ENCODE data around the gene PLK2. TPM values are rescaled to one million over a fixed set of nuclear protein-coding genes. Genes with fewer than 3 reads are reported as not detected.

PLK2 gene
- total RNA-seq, 1 experiment from 2014 or later: 258 TPM

GRCh38 chr5:58458743-58459145 lies 1.1 kb downstream of the PLK2 start:
- intact Hi-C loops (cut with micrococcal nuclease; ENCODE audit: unreplicated experiment): loop anchor here (5.0 to 10.0 kb wide), 4 partner anchors 134 to 764 kb away; no protein-coding TSS in a partner anchor
- Histone ChIP-seq H3K27me3 (ENCODE audit: control insufficient read depth, insufficient read depth, low read length) (no peaks in the 10 kb centered on the region), H3K36me3 (ENCODE audit: control insufficient read depth, insufficient read depth, low read length) (peaks cover 52% of the 10 kb centered on the region), H3K4me1 (ENCODE audit: control insufficient read depth, insufficient read depth, low read length) (peaks cover 45% of the 10 kb centered on the region), H3K4me3 (ENCODE audit: low read depth in 2 of 2, low read length in 2 of 2) (peak overlapping the region; percentile 87 to 91), H3K27ac (ENCODE audit: low read length) (peak overlapping the region; percentile 97), H3K9me3 (ENCODE audit: control insufficient read depth, insufficient read depth, low read depth, low read length) (no peaks in the 10 kb centered on the region)
- no peak for TF ChIP-seq CTCF (IDR thresholded peaks at IDR 0.05)
- peak; percentile 60; the same call in 1 of the 2 replicates for TF ChIP-seq TCF7L2 (IDR thresholded peaks at IDR 0.05; ENCODE audit: low read depth, low read length)
- TF ChIP-seq SIN3A (IDR thresholded peaks at IDR 0.05; ENCODE audit: borderline replicate concordance, insufficient read depth, low read depth, low read length): no peak
- in situ Hi-C loops (cut with HindIII; ENCODE audit: low pct_unique_long_range_greater_than_20kb, low sequenced_read_pairs): loop anchor here (25.0 kb wide), 1 partner anchor 971 kb away; the partner anchor contains the start of gene ACTBL2
- DNase-seq (ENCODE audit: low read depth, low spot score): no peak
- no TSS peak for BruUV-seq (replicated peaks)
- CTCF ChIA-PET: interaction anchor here (0.7 kb wide), 2 partner anchors 570 to 665 kb away, joined by 4 to 7 read pairs; no protein-coding TSS in a partner anchor
- POLR2A ChIA-PET: interaction anchor here (0.6 to 0.7 kb wide), 3 partner anchors 160 to 1285 kb away, joined by 3 to 4 read pairs (median 3); no protein-coding TSS in a partner anchor
- no peak for ATAC-seq

GRCh38 chr5:58458141-58458742 lies 1.6 kb downstream of the PLK2 start:
- Histone ChIP-seq H3K27me3 (ENCODE audit: control insufficient read depth, insufficient read depth, low read length) (no peaks in the 10 kb centered on the region), H3K4me3 (ENCODE audit: low read depth in 2 of 2, low read length in 2 of 2) (peak overlapping the region; percentile 87 to 91), H3K36me3 (ENCODE audit: control insufficient read depth, insufficient read depth, low read length) (peaks cover 57% of the 10 kb centered on the region), H3K27ac (ENCODE audit: low read length) (peak overlapping the region; percentile 97), H3K4me1 (ENCODE audit: control insufficient read depth, insufficient read depth, low read length) (peaks cover 49% of the 10 kb centered on the region), H3K9me3 (ENCODE audit: control insufficient read depth, insufficient read depth, low read depth, low read length) (no peaks in the 10 kb centered on the region)
- CTCF ChIA-PET: interaction anchor here (0.7 kb wide), 2 partner anchors 570 to 664 kb away, joined by 4 to 7 read pairs; no protein-coding TSS in a partner anchor
- in situ Hi-C loops (cut with HindIII; ENCODE audit: low pct_unique_long_range_greater_than_20kb, low sequenced_read_pairs): loop anchor here (25.0 kb wide), 1 partner anchor 971 kb away; the partner anchor contains the start of gene ACTBL2
- intact Hi-C loops (cut with micrococcal nuclease; ENCODE audit: unreplicated experiment): loop anchor here (5.0 to 10.0 kb wide), 4 partner anchors 133 to 763 kb away; no protein-coding TSS in a partner anchor
- TF ChIP-seq REST (IDR thresholded peaks at IDR 0.05; ENCODE audit: insufficient read depth in 1 of 2, low read depth in 2 of 2, low read length in 1 of 2): no peak
- no peak; the same call in 1 of the 2 replicates for TF ChIP-seq POLR2AphosphoS5 (IDR thresholded peaks at IDR 0.05; ENCODE audit: low read depth, low read length)
- no peak for TF ChIP-seq SIN3A (IDR thresholded peaks at IDR 0.05; ENCODE audit: borderline replicate concordance, insufficient read depth, low read depth, low read length)
- no peak for TF ChIP-seq CTCF (IDR thresholded peaks at IDR 0.05)
- BruUV-seq (replicated peaks): TSS peak; percentile 60
- DNase-seq (ENCODE audit: low read depth, low spot score) (no peak), ATAC-seq (no peak)
- POLR2A ChIA-PET: interaction anchor here (0.7 kb wide), 2 partner anchors 575 to 1285 kb away, joined by 3 read pairs; no protein-coding TSS in a partner anchor

Data from Panc1 (cell line).